Testis (tissue), 2 donors: Measurements from ENCODE around the gene MTA3.
"Not testable (repeated sequence)": the region's sequence is repeated elsewhere in the genome, so short reads cannot be mapped to it uniquely, and the experiment has no call there.

Source experiments
- CTCF ChIP-seq, 3 experiments: fragments of 450-650 bp in 2 of 3; fragments of 200-600 bp in 1 of 3; sonication (generic) in 1 of 3; IDR thresholded peaks; one replicate each; pipeline ENCODE4 v1.5.1; 2016 to 2019; ENCODE audit warnings: antibody characterized with exemption in 3 of 3, mild to moderate bottlenecking in 2 of 3, moderate library complexity in 1 of 3
- POLR2A ChIP-seq: fragments of 450-650 bp; IDR thresholded peaks from one replicate; pipeline ENCODE4 v1.6.1; 2017; ENCODE audit warnings: antibody characterized with exemption, mild to moderate bottlenecking, moderate library complexity

- not testable (repeated sequence) for TF ChIP-seq CTCF (IDR thresholded peaks at IDR 0.05); POLR2A
Observed at GRCh38 chr2:42621626-42622025, 53.2 kb downstream of the MTA3 start.
